ENCODE results near the gene COL9A2.

COL9A2 gene

GRCh38 chr1:40302475-40302874 is 14.6 kb downstream of the COL9A2 start:
- H3K36me3 ChIP-seq (ENCODE audit: control insufficient read depth, insufficient read depth, low read length), result peaks cover 10% of the 10 kb centered on the region
- WGBS, 2 experiments (ENCODE audit: insufficient coverage in 2 of 2), result 84 to 91% methylated on average over 8 to 13 of the region's 13 CpGs

GRCh38 chr1:40301541-40302299 is 15.4 kb downstream of the COL9A2 start:
- H3K36me3 ChIP-seq (ENCODE audit: control insufficient read depth, insufficient read depth, low read length), result peaks cover 6% of the 10 kb centered on the region
- H3K4me1 ChIP-seq (ENCODE audit: control insufficient read depth, insufficient read depth, low read length, poor library complexity, severe bottlenecking), result no peaks in the 10 kb centered on the region
- H3K9me3 ChIP-seq (ENCODE audit: control insufficient read depth, low read length), result no peaks in the 10 kb centered on the region
- WGBS, 2 experiments (ENCODE audit: insufficient coverage in 2 of 2), result 91 to 93% methylated on average over 9 of the region's 12 CpGs
- H3K4me3 ChIP-seq (ENCODE audit: extremely low read depth, insufficient read depth, low read length, poor library complexity, severe bottlenecking), result no peak overlapping the region
- H3K27ac ChIP-seq (ENCODE audit: low read depth, low read length, severe bottlenecking), result no peak overlapping the region

More at GRCh38 chr1:40302475-40302874, 14.6 kb downstream of the COL9A2 start:
- H3K4me1 ChIP-seq (ENCODE audit: control insufficient read depth, insufficient read depth, low read length, poor library complexity, severe bottlenecking), result no peaks in the 10 kb centered on the region
- no peaks in the 10 kb centered on the region for H3K9me3 ChIP-seq (ENCODE audit: control insufficient read depth, low read length)
- H3K4me3 ChIP-seq (ENCODE audit: extremely low read depth, insufficient read depth, low read length, poor library complexity, severe bottlenecking), result no peak overlapping the region
- no peak overlapping the region for H3K27ac ChIP-seq (ENCODE audit: low read depth, low read length, severe bottlenecking)

- Histone ChIP-seq H3K36me3 (ENCODE audit: control insufficient read depth, insufficient read depth, low read length) (peaks cover 6% of the 10 kb centered on the region), H3K4me1 (ENCODE audit: control insufficient read depth, insufficient read depth, low read length, poor library complexity, severe bottlenecking) (no peaks in the 10 kb centered on the region), H3K27ac (ENCODE audit: low read depth, low read length, severe bottlenecking) (no peak overlapping the region), H3K9me3 (ENCODE audit: control insufficient read depth, low read length) (no peaks in the 10 kb centered on the region), H3K4me3 (ENCODE audit: extremely low read depth, insufficient read depth, low read length, poor library complexity, severe bottlenecking) (no peak overlapping the region)
- 91 to 93% methylated on average over 9 to 10 of the region's 10 CpGs for WGBS, 2 experiments (ENCODE audit: insufficient coverage in 2 of 2)
Observed at GRCh38 chr1:40301066-40301465, 16.0 kb downstream of the COL9A2 start.

- WGBS, 2 experiments (ENCODE audit: insufficient coverage in 2 of 2), result 92 to 94% methylated on average over 8 to 9 of the region's 9 CpGs
Observed at GRCh38 chr1:40300651-40301050, 16.4 kb downstream of the COL9A2 start.

GRCh38 chr1:40300249-40300567 is 16.9 kb downstream of the COL9A2 start:
- peaks cover 6% of the 10 kb centered on the region for H3K36me3 ChIP-seq (ENCODE audit: control insufficient read depth, insufficient read depth, low read length)
- H3K9me3 ChIP-seq (ENCODE audit: control insufficient read depth, low read length), result no peaks in the 10 kb centered on the region
- H3K4me3 ChIP-seq (ENCODE audit: extremely low read depth, insufficient read depth, low read length, poor library complexity, severe bottlenecking), result no peak overlapping the region
- WGBS, 2 experiments (ENCODE audit: insufficient coverage in 2 of 2), result 80% methylated on average over 1 of the region's 1 CpG; no CpG with 5 or more reads in 1 of the 2 experiments
- no peaks in the 10 kb centered on the region for H3K4me1 ChIP-seq (ENCODE audit: control insufficient read depth, insufficient read depth, low read length, poor library complexity, severe bottlenecking)
- H3K27ac ChIP-seq (ENCODE audit: low read depth, low read length, severe bottlenecking), result no peak overlapping the region

More at GRCh38 chr1:40300651-40301050, 16.4 kb downstream of the COL9A2 start:
- H3K27ac ChIP-seq (ENCODE audit: low read depth, low read length, severe bottlenecking), result no peak overlapping the region
- no peaks in the 10 kb centered on the region for H3K4me1 ChIP-seq (ENCODE audit: control insufficient read depth, insufficient read depth, low read length, poor library complexity, severe bottlenecking)
- H3K36me3 ChIP-seq (ENCODE audit: control insufficient read depth, insufficient read depth, low read length), result peaks cover 6% of the 10 kb centered on the region
- H3K4me3 ChIP-seq (ENCODE audit: extremely low read depth, insufficient read depth, low read length, poor library complexity, severe bottlenecking), result no peak overlapping the region
- no peaks in the 10 kb centered on the region for H3K9me3 ChIP-seq (ENCODE audit: control insufficient read depth, low read length)

GRCh38 chr1:40299366-40300248 is 17.5 kb downstream of the COL9A2 start:
- WGBS, 2 experiments (ENCODE audit: insufficient coverage in 2 of 2), result 75 to 88% methylated on average over 4 of the region's 8 CpGs
- H3K36me3 ChIP-seq (ENCODE audit: control insufficient read depth, insufficient read depth, low read length), result peaks cover 10% of the 10 kb centered on the region
- no peaks in the 10 kb centered on the region for H3K9me3 ChIP-seq (ENCODE audit: control insufficient read depth, low read length)
- H3K4me1 ChIP-seq (ENCODE audit: control insufficient read depth, insufficient read depth, low read length, poor library complexity, severe bottlenecking), result no peaks in the 10 kb centered on the region
- H3K27ac ChIP-seq (ENCODE audit: low read depth, low read length, severe bottlenecking), result no peak overlapping the region
- no peak overlapping the region for H3K4me3 ChIP-seq (ENCODE audit: extremely low read depth, insufficient read depth, low read length, poor library complexity, severe bottlenecking)

GRCh38 chr1:40291293-40291692 is 25.8 kb downstream of the COL9A2 start:
- WGBS, 2 experiments (ENCODE audit: insufficient coverage in 2 of 2), result no CpG with 5 or more reads among the region's 2 CpGs
- no peaks in the 10 kb centered on the region for H3K4me1 ChIP-seq (ENCODE audit: control insufficient read depth, insufficient read depth, low read length, poor library complexity, severe bottlenecking)
- no peak overlapping the region for H3K27ac ChIP-seq (ENCODE audit: low read depth, low read length, severe bottlenecking)
- peaks cover 72% of the 10 kb centered on the region for H3K36me3 ChIP-seq (ENCODE audit: control insufficient read depth, insufficient read depth, low read length)
- H3K9me3 ChIP-seq (ENCODE audit: control insufficient read depth, low read length), result no peaks in the 10 kb centered on the region
- no peak overlapping the region for H3K4me3 ChIP-seq (ENCODE audit: extremely low read depth, insufficient read depth, low read length, poor library complexity, severe bottlenecking)

GRCh38 chr1:40281853-40282252 is 35.2 kb downstream of the COL9A2 start:
- 100% methylated on average over 1 of the region's 2 CpGs for WGBS, 2 experiments (ENCODE audit: insufficient coverage in 2 of 2)
- Histone ChIP-seq H3K27ac (ENCODE audit: low read depth, low read length, severe bottlenecking) (no peak overlapping the region), H3K36me3 (ENCODE audit: control insufficient read depth, insufficient read depth, low read length) (peaks cover 76% of the 10 kb centered on the region), H3K9me3 (ENCODE audit: control insufficient read depth, low read length) (no peaks in the 10 kb centered on the region), H3K4me3 (ENCODE audit: extremely low read depth, insufficient read depth, low read length, poor library complexity, severe bottlenecking) (no peak overlapping the region), H3K4me1 (ENCODE audit: control insufficient read depth, insufficient read depth, low read length, poor library complexity, severe bottlenecking) (no peaks in the 10 kb centered on the region)

- H3K9me3 ChIP-seq (ENCODE audit: control insufficient read depth, low read length), result no peaks in the 10 kb centered on the region
- no peaks in the 10 kb centered on the region for H3K4me1 ChIP-seq (ENCODE audit: control insufficient read depth, insufficient read depth, low read length, poor library complexity, severe bottlenecking)
- H3K4me3 ChIP-seq (ENCODE audit: extremely low read depth, insufficient read depth, low read length, poor library complexity, severe bottlenecking), result no peak overlapping the region
- H3K27ac ChIP-seq (ENCODE audit: low read depth, low read length, severe bottlenecking), result no peak overlapping the region
- WGBS, 2 experiments (ENCODE audit: insufficient coverage in 2 of 2), result 98 to 100% methylated on average over 3 of the region's 3 CpGs
- peaks cover 75% of the 10 kb centered on the region for H3K36me3 ChIP-seq (ENCODE audit: control insufficient read depth, insufficient read depth, low read length)
Observed at GRCh38 chr1:40276122-40276521, 41.0 kb downstream of the COL9A2 start.

- WGBS, 2 experiments (ENCODE audit: insufficient coverage in 2 of 2), result 100% methylated on average over 2 of the region's 2 CpGs
- H3K4me3 ChIP-seq (ENCODE audit: extremely low read depth, insufficient read depth, low read length, poor library complexity, severe bottlenecking), result no peak overlapping the region
- H3K36me3 ChIP-seq (ENCODE audit: control insufficient read depth, insufficient read depth, low read length), result peaks cover 80% of the 10 kb centered on the region
- H3K4me1 ChIP-seq (ENCODE audit: control insufficient read depth, insufficient read depth, low read length, poor library complexity, severe bottlenecking), result no peaks in the 10 kb centered on the region
- no peaks in the 10 kb centered on the region for H3K9me3 ChIP-seq (ENCODE audit: control insufficient read depth, low read length)
- no peak overlapping the region for H3K27ac ChIP-seq (ENCODE audit: low read depth, low read length, severe bottlenecking)
Observed at GRCh38 chr1:40274331-40274730, 42.8 kb downstream of the COL9A2 start.
